ENCODE data around the gene ZNF385C. TPM values are rescaled to one million over a fixed set of nuclear protein-coding genes. Genes with fewer than 3 reads are reported as not detected.

Gene ZNF385C
- total RNA-seq, 1 experiment from 2014 or later = 3.7 TPM

DNA sequence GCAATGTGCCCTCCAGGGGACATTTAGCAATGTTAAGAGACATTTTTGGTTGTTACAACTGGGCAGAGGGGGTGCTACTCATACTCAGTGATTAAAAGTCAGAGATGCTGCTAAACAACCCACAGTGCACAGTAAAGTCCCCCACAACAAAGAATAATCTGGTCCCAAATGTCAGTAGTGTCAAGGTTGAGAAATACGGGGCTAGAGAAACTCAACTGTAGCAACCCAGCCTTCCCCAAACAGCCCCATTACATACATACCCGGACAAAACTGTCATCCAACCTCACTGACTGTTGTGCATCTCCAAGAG, 101.5 kb downstream of the ZNF385C start:
- Mint-ChIP-seq H3K27ac (no peak overlapping the region), H3K36me3 (peaks cover 86% of the 10 kb centered on the region), H3K9me3 (no peaks in the 10 kb centered on the region), H3K4me1 (no peaks in the 10 kb centered on the region), H3K27me3 (ENCODE audit: low read depth) (no peaks in the 10 kb centered on the region; the same call in 1 of the 2 replicates), H3K4me3 (no peak overlapping the region)
- no peak for TF ChIP-seq SOX15 (CRISPR knock-in tag; IDR thresholded peaks at IDR 0.05)
- no peak for TF ChIP-seq ELF4 (CRISPR knock-in tag; IDR thresholded peaks at IDR 0.05; ENCODE audit: low read depth)
- TF ChIP-seq, protein P1, sequence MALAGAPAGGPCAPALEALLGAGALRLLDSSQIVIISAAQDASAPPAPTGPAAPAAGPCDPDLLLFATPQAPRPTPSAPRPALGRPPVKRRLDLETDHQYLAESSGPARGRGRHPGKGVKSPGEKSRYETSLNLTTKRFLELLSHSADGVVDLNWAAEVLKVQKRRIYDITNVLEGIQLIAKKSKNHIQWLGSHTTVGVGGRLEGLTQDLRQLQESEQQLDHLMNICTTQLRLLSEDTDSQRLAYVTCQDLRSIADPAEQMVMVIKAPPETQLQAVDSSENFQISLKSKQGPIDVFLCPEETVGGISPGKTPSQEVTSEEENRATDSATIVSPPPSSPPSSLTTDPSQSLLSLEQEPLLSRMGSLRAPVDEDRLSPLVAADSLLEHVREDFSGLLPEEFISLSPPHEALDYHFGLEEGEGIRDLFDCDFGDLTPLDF (CRISPR knock-in tag; IDR thresholded peaks at IDR 0.05) = no peak
- no peak for TF ChIP-seq NR1H2 (CRISPR knock-in tag; IDR thresholded peaks at IDR 0.05)
- no peak for TF ChIP-seq ZNF671 (CRISPR knock-in tag; IDR thresholded peaks at IDR 0.05)
- TF ChIP-seq, protein P2, sequence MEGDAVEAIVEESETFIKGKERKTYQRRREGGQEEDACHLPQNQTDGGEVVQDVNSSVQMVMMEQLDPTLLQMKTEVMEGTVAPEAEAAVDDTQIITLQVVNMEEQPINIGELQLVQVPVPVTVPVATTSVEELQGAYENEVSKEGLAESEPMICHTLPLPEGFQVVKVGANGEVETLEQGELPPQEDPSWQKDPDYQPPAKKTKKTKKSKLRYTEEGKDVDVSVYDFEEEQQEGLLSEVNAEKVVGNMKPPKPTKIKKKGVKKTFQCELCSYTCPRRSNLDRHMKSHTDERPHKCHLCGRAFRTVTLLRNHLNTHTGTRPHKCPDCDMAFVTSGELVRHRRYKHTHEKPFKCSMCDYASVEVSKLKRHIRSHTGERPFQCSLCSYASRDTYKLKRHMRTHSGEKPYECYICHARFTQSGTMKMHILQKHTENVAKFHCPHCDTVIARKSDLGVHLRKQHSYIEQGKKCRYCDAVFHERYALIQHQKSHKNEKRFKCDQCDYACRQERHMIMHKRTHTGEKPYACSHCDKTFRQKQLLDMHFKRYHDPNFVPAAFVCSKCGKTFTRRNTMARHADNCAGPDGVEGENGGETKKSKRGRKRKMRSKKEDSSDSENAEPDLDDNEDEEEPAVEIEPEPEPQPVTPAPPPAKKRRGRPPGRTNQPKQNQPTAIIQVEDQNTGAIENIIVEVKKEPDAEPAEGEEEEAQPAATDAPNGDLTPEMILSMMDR (IDR thresholded peaks at IDR 0.05) = no peak
- no peak for TF ChIP-seq ZNF416 (CRISPR knock-in tag; IDR thresholded peaks at IDR 0.05)
- TF ChIP-seq FOXP1 (CRISPR knock-in tag; IDR thresholded peaks at IDR 0.05; ENCODE audit: borderline replicate concordance) = no peak
- no peak for TF ChIP-seq PRRX2 (CRISPR knock-in tag; IDR thresholded peaks at IDR 0.05)
- no peak for TF ChIP-seq ZNF396 (CRISPR knock-in tag; IDR thresholded peaks at IDR 0.05; ENCODE audit: borderline replicate concordance)
- no peak for DNase-seq (ENCODE audit: low spot score)
- ChIA-PET POLR2A (no interaction called here), CTCF (interaction anchor here (1.3 kb wide), 1 partner anchor 23 kb away, joined by 4 read pairs; the partner anchor contains the start of gene NKIRAS2)
- no peak for ATAC-seq

DNA sequence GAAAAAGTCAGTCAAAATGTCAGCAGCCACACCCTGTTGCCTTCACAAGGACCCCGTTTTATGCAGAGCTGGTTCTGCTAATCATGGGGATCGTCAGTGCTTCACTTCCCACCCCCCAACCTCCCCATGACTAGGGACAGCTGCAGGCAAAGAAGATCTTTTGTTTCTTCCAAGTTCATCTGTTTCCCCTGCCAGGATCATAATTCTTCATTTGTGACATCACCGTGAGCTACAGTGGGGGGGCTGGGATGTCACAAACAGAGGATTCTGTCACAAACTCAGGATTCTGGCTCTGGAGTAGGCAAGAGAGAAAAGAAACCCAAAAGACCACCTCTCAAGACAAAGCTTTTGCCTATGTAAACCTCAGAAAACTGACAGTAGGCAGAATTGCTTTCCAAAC, 105.7 kb downstream of the ZNF385C start:
- Mint-ChIP-seq H3K36me3 (peaks cover 91% of the 10 kb centered on the region), H3K27ac (no peak overlapping the region), H3K9me3 (no peaks in the 10 kb centered on the region), H3K27me3 (ENCODE audit: low read depth) (no peaks in the 10 kb centered on the region), H3K4me3 (no peak overlapping the region), H3K4me1 (no peaks in the 10 kb centered on the region)
- no peak for ATAC-seq
- TF ChIP-seq, protein P3, sequence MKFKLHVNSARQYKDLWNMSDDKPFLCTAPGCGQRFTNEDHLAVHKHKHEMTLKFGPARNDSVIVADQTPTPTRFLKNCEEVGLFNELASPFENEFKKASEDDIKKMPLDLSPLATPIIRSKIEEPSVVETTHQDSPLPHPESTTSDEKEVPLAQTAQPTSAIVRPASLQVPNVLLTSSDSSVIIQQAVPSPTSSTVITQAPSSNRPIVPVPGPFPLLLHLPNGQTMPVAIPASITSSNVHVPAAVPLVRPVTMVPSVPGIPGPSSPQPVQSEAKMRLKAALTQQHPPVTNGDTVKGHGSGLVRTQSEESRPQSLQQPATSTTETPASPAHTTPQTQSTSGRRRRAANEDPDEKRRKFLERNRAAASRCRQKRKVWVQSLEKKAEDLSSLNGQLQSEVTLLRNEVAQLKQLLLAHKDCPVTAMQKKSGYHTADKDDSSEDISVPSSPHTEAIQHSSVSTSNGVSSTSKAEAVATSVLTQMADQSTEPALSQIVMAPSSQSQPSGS (CRISPR knock-in tag; IDR thresholded peaks at IDR 0.05; ENCODE audit: borderline replicate concordance, low read depth) = no peak
- POLR2A ChIA-PET = no interaction called here
- CTCF ChIA-PET = interaction anchor here (0.9 kb wide), 1 partner anchor 62 kb away, joined by 3 read pairs; the partner anchor contains the start of gene ODAD4
- no peak for DNase-seq (ENCODE audit: low spot score)

DNA sequence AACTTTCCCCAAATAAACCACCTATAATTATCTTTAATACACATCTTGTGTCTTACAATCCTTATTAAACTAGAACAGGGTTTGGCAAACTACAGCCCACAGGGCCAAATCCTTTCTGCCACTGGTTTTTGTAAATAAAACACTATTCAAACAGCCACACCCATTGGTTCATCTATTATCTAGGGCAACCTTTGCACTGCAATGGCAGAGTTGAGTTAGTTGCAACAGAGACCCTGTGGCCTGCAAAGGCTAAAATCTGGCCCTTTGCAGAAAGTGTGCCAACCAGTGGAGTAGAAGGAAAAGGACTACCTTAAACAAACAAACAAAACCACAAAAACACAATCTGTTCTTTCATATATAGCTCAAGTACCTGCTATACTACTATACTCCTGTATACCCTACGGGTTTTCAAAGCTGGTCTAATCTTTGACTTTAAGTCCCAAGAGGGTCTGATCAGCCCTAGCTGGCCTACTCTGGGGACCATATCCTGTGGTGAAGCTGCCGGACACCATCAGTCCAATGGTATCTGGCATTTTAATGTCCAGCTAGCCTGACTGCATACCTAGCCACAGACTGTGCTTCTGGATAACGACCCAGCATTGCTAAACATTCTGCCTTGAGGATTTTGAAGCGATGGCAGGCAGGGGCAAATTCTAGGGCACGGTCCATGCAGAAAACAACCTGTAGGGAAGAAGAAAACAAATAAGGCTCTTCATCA, 108.4 kb downstream of the ZNF385C start:
- no peaks in the 10 kb centered on the region for H3K9me3 Mint-ChIP-seq
- H3K4me1 Mint-ChIP-seq = no peaks in the 10 kb centered on the region
- CTCF ChIA-PET = no interaction called here
- H3K27me3 Mint-ChIP-seq (ENCODE audit: low read depth) = no peaks in the 10 kb centered on the region
- H3K36me3 Mint-ChIP-seq = peaks cover 91% of the 10 kb centered on the region
- ATAC-seq = no peak
- no peak for DNase-seq (ENCODE audit: low spot score)
- H3K27ac Mint-ChIP-seq = no peak overlapping the region
- TF ChIP-seq GABPB1 (CRISPR knock-in tag; IDR thresholded peaks at IDR 0.05) = peak; percentile 66; the same call in 1 of the 2 replicates
- TF ChIP-seq, protein P4, sequence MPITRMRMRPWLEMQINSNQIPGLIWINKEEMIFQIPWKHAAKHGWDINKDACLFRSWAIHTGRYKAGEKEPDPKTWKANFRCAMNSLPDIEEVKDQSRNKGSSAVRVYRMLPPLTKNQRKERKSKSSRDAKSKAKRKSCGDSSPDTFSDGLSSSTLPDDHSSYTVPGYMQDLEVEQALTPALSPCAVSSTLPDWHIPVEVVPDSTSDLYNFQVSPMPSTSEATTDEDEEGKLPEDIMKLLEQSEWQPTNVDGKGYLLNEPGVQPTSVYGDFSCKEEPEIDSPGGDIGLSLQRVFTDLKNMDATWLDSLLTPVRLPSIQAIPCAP (CRISPR knock-in tag; IDR thresholded peaks at IDR 0.05) = no peak
- H3K4me3 Mint-ChIP-seq = no peak overlapping the region
- POLR2A ChIA-PET = no interaction called here

DNA sequence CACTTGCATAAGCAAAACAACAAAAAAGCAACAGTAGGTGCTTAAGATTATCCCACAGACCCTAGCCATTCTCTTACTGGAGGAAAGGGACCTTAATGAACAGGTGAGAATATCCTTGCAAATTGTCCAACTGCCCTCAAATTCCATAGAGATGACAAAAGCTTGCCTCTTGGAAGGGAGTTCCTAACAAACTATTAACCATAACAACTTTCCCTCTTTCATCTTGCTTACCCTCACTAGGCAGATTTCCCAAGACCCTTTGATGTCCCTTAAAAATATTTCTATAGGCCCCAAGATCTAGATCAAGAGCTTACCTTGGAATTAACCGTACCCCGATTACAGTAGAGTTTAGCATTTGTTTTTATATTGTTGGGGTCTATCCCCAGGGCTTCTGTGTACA, 109.9 kb downstream of the ZNF385C start:
- H3K27ac Mint-ChIP-seq = no peak overlapping the region
- no peaks in the 10 kb centered on the region for H3K9me3 Mint-ChIP-seq
- ATAC-seq = no peak
- H3K4me1 Mint-ChIP-seq = no peaks in the 10 kb centered on the region
- TF ChIP-seq, protein P3 (CRISPR knock-in tag; IDR thresholded peaks at IDR 0.05; ENCODE audit: borderline replicate concordance, low read depth) = no peak
- TF ChIP-seq JAZF1 (CRISPR knock-in tag; IDR thresholded peaks at IDR 0.05) (no peak), ELF4 (CRISPR knock-in tag; IDR thresholded peaks at IDR 0.05; ENCODE audit: low read depth) (no peak), GABPB1 (CRISPR knock-in tag; IDR thresholded peaks at IDR 0.05) (no peak), CREM (CRISPR knock-in tag; IDR thresholded peaks at IDR 0.05) (no peak), TP53 (CRISPR knock-in tag; IDR thresholded peaks at IDR 0.05) (no peak), GRHL2 (CRISPR knock-in tag; IDR thresholded peaks at IDR 0.05; ENCODE audit: insufficient replicate concordance, severe bottlenecking) (no peak)
- TF ChIP-seq, protein P5, sequence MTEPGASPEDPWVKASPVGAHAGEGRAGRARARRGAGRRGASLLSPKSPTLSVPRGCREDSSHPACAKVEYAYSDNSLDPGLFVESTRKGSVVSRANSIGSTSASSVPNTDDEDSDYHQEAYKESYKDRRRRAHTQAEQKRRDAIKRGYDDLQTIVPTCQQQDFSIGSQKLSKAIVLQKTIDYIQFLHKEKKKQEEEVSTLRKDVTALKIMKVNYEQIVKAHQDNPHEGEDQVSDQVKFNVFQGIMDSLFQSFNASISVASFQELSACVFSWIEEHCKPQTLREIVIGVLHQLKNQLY (CRISPR knock-in tag; IDR thresholded peaks at IDR 0.05) = no peak
- no peaks in the 10 kb centered on the region for H3K27me3 Mint-ChIP-seq (ENCODE audit: low read depth)
- DNase-seq (ENCODE audit: low spot score) = no peak
- no peak overlapping the region for H3K4me3 Mint-ChIP-seq
- POLR2A ChIA-PET = no interaction called here
- CTCF ChIA-PET = interaction anchor here (1.1 kb wide), 1 partner anchor 21 kb away, joined by 3 read pairs; no protein-coding TSS in a partner anchor
- H3K36me3 Mint-ChIP-seq = peaks cover 89% of the 10 kb centered on the region
